ENCODE measurements around the gene SMOC1.

DNA sequence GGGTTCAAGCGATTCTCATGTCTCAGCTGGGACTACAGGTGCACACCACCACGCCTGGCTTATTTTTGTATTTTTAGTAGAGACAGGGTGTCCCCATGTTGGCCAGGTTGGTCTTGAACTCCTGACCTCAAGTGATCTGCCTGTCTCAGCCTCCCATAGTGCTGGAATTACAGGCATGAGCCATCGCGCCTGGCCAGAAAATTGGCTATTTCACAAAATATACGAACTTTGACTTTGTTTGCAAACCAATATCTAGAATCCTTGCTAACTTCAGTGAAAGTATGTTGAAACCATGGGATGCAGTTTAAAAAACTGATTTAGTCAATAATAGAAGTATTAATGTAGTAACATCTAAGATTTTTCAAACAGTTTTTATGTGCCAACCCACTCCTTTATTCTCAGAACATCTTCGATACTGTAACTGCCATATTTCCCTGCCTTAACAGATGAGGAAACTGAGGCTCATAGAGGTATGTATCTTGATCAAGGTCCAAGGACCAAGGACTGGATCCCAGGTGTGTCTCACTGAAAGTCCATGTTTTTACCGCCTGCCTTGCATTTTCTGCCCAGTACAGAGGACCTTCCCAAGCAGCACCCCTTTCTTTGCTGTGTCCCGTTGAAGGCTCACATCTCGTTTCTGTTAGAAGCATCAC is 54.5 kb downstream of the SMOC1 start:
- TF ChIP-seq, protein P1, sequence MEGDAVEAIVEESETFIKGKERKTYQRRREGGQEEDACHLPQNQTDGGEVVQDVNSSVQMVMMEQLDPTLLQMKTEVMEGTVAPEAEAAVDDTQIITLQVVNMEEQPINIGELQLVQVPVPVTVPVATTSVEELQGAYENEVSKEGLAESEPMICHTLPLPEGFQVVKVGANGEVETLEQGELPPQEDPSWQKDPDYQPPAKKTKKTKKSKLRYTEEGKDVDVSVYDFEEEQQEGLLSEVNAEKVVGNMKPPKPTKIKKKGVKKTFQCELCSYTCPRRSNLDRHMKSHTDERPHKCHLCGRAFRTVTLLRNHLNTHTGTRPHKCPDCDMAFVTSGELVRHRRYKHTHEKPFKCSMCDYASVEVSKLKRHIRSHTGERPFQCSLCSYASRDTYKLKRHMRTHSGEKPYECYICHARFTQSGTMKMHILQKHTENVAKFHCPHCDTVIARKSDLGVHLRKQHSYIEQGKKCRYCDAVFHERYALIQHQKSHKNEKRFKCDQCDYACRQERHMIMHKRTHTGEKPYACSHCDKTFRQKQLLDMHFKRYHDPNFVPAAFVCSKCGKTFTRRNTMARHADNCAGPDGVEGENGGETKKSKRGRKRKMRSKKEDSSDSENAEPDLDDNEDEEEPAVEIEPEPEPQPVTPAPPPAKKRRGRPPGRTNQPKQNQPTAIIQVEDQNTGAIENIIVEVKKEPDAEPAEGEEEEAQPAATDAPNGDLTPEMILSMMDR (IDR thresholded peaks at IDR 0.05; ENCODE audit: borderline replicate concordance, extremely low read depth, low read length, poor library complexity, severe bottlenecking): no peak
- no peak for TF ChIP-seq EZH2 (IDR thresholded peaks at IDR 0.05; ENCODE audit: borderline replicate concordance, low read depth, low read length, severe bottlenecking)
